Nephron progenitor cell (in vitro differentiated cells): ENCODE measurements around the gene DOCK9.

Source experiments
- DNase-seq: peaks from one replicate; pipeline ENCODE4 v3.0.0; 2021
- H3K27ac Mint-ChIP-seq: 2 replicates; pipeline ENCODE4 v1.8.0; 2021; ENCODE audit warnings: mild to moderate bottlenecking, moderate library complexity, mixed read lengths
- H3K27me3 Mint-ChIP-seq: 2 replicates; pipeline ENCODE4 v1.8.0; 2021; ENCODE audit warnings: mild to moderate bottlenecking, low read depth, mixed read lengths; ENCODE audit not compliant: poor library complexity
- H3K36me3 Mint-ChIP-seq: 2 replicates; pipeline ENCODE4 v1.8.0; 2021; ENCODE audit warnings: low read depth, mixed read lengths
- H3K4me1 Mint-ChIP-seq: 2 replicates; pipeline ENCODE4 v1.8.0; 2021; ENCODE audit warnings: mixed read lengths
- H3K4me3 Mint-ChIP-seq: 2 replicates; pipeline ENCODE4 v1.8.0; 2021; ENCODE audit warnings: mild to moderate bottlenecking, moderate library complexity, mixed read lengths
- H3K9me3 Mint-ChIP-seq: 2 replicates; pipeline ENCODE4 v1.8.0; 2021; ENCODE audit warnings: mild to moderate bottlenecking, moderate library complexity, mixed read lengths
- CTCF ChIP-seq: fragments of 200-600 bp; sonication (generic); IDR thresholded peaks from 2 replicates; pipeline ENCODE4 v1.5.0; 2021; ENCODE audit warnings: antibody characterized with exemption

The DOCK9 gene

GRCh38 chr13:98880677-98881076, 97.2 kb downstream of the DOCK9 start:
- Mint-ChIP-seq H3K27ac (no peak overlapping the region), H3K9me3 (no peaks in the 10 kb centered on the region), H3K27me3 (peaks cover 9% of the 10 kb centered on the region), H3K4me3 (no peak overlapping the region), H3K36me3 (peaks cover 7% of the 10 kb centered on the region), H3K4me1 (peaks cover 16% of the 10 kb centered on the region)
- no peak for DNase-seq
- no peak for TF ChIP-seq CTCF

- Mint-ChIP-seq H3K4me1 (peaks cover 16% of the 10 kb centered on the region), H3K9me3 (no peaks in the 10 kb centered on the region), H3K36me3 (peaks cover 5% of the 10 kb centered on the region), H3K27me3 (peaks cover 9% of the 10 kb centered on the region), H3K27ac (no peak overlapping the region), H3K4me3 (no peak overlapping the region)
- DNase-seq, result no peak
- TF ChIP-seq CTCF, result no peak
These were observed 97.9 kb downstream of the DOCK9 start for GRCh38 chr13:98879957-98880356.

GRCh38 chr13:98879127-98879520, 98.7 kb downstream of the DOCK9 start:
- Mint-ChIP-seq H3K4me1 (peaks cover 16% of the 10 kb centered on the region), H3K9me3 (peaks cover 6% of the 10 kb centered on the region), H3K4me3 (no peak overlapping the region), H3K36me3 (peaks cover 8% of the 10 kb centered on the region), H3K27me3 (peaks cover 6% of the 10 kb centered on the region), H3K27ac (no peak overlapping the region)
- DNase-seq, result no peak
- no peak for TF ChIP-seq CTCF

- H3K4me1 Mint-ChIP-seq, result peaks cover 16% of the 10 kb centered on the region
- H3K27ac Mint-ChIP-seq, result peak overlapping the region; percentile 53
- peaks cover 12% of the 10 kb centered on the region for H3K9me3 Mint-ChIP-seq
These were observed 99.3 kb downstream of the DOCK9 start for GRCh38 chr13:98878486-98879126.

GRCh38 chr13:98877936-98878335, 99.9 kb downstream of the DOCK9 start:
- TF ChIP-seq CTCF, result no peak

More at GRCh38 chr13:98878486-98879126, 99.3 kb downstream of the DOCK9 start:
- Mint-ChIP-seq H3K36me3 (peaks cover 13% of the 10 kb centered on the region), H3K27me3 (peaks cover 6% of the 10 kb centered on the region), H3K4me3 (no peak overlapping the region)
- no peak for TF ChIP-seq CTCF
- DNase-seq, result no peak

GRCh38 chr13:98877466-98877865, 100.4 kb downstream of the DOCK9 start:
- peaks cover 6% of the 10 kb centered on the region for H3K27me3 Mint-ChIP-seq
- peaks cover 23% of the 10 kb centered on the region for H3K9me3 Mint-ChIP-seq
- H3K4me1 Mint-ChIP-seq, result peaks cover 16% of the 10 kb centered on the region
- no peak overlapping the region for H3K27ac Mint-ChIP-seq
- no peak for DNase-seq
- TF ChIP-seq CTCF, result no peak
- peaks cover 24% of the 10 kb centered on the region for H3K36me3 Mint-ChIP-seq
- H3K4me3 Mint-ChIP-seq, result no peak overlapping the region

More at GRCh38 chr13:98877936-98878335, 99.9 kb downstream of the DOCK9 start:
- Mint-ChIP-seq H3K9me3 (peaks cover 18% of the 10 kb centered on the region), H3K4me3 (no peak overlapping the region), H3K4me1 (peaks cover 16% of the 10 kb centered on the region), H3K27me3 (peaks cover 6% of the 10 kb centered on the region), H3K27ac (no peak overlapping the region), H3K36me3 (peaks cover 20% of the 10 kb centered on the region)
- no peak for DNase-seq
